ENCODE measurements around the gene GOPC. TPM values are rescaled to one million over a fixed set of nuclear protein-coding genes. Genes with fewer than 3 reads are reported as not detected.

GOPC gene
- total RNA-seq, 1 experiment from 2014 or later, result 53.2 TPM

GRCh38 chr6:117534974-117535373 lies 67.3 kb downstream of the GOPC start:
- Mint-ChIP-seq H3K4me3 (ENCODE audit: unreplicated experiment) (no peak overlapping the region), H3K36me3 (ENCODE audit: insufficient read depth, unreplicated experiment) (peaks cover 24% of the 10 kb centered on the region), H3K9me3 (ENCODE audit: unreplicated experiment) (no peaks in the 10 kb centered on the region), H3K27me3 (ENCODE audit: insufficient read depth, unreplicated experiment) (no peaks in the 10 kb centered on the region), H3K4me1 (ENCODE audit: insufficient read depth, unreplicated experiment) (peaks cover 22% of the 10 kb centered on the region), H3K27ac (ENCODE audit: low read depth, unreplicated experiment) (no peak overlapping the region)
- intact Hi-C loops (cut with micrococcal nuclease), result no loop called here
- TF ChIP-seq, protein P1, sequence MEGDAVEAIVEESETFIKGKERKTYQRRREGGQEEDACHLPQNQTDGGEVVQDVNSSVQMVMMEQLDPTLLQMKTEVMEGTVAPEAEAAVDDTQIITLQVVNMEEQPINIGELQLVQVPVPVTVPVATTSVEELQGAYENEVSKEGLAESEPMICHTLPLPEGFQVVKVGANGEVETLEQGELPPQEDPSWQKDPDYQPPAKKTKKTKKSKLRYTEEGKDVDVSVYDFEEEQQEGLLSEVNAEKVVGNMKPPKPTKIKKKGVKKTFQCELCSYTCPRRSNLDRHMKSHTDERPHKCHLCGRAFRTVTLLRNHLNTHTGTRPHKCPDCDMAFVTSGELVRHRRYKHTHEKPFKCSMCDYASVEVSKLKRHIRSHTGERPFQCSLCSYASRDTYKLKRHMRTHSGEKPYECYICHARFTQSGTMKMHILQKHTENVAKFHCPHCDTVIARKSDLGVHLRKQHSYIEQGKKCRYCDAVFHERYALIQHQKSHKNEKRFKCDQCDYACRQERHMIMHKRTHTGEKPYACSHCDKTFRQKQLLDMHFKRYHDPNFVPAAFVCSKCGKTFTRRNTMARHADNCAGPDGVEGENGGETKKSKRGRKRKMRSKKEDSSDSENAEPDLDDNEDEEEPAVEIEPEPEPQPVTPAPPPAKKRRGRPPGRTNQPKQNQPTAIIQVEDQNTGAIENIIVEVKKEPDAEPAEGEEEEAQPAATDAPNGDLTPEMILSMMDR (IDR thresholded peaks at IDR 0.05; ENCODE audit: unreplicated experiment), result no peak
- no peak for DNase-seq (ENCODE audit: unreplicated experiment)
- POLR2A ChIA-PET, result interaction anchor here (0.9 kb wide), 1 partner anchor 52 kb away, joined by 3 read pairs; no protein-coding TSS in a partner anchor
- CTCF ChIA-PET, result interaction anchor here (0.6 to 1.5 kb wide), 4 partner anchors 9 to 84 kb away, joined by 3 to 5 read pairs (median 3); no protein-coding TSS in a partner anchor
- BruUV-seq (replicated peaks), result no TSS peak

GRCh38 chr6:117533775-117534174 lies 68.5 kb downstream of the GOPC start:
- no peak for DNase-seq (ENCODE audit: unreplicated experiment)
- no peaks in the 10 kb centered on the region for H3K27me3 Mint-ChIP-seq (ENCODE audit: insufficient read depth, unreplicated experiment)
- ChIA-PET POLR2A (no interaction called here), CTCF (no interaction called here)
- TF ChIP-seq, protein P1 (IDR thresholded peaks at IDR 0.05; ENCODE audit: unreplicated experiment), result no peak
- H3K36me3 Mint-ChIP-seq (ENCODE audit: insufficient read depth, unreplicated experiment), result peaks cover 21% of the 10 kb centered on the region
- peaks cover 17% of the 10 kb centered on the region for H3K4me1 Mint-ChIP-seq (ENCODE audit: insufficient read depth, unreplicated experiment)
- H3K9me3 Mint-ChIP-seq (ENCODE audit: unreplicated experiment), result no peaks in the 10 kb centered on the region
- BruUV-seq (replicated peaks), result no TSS peak
- no peak overlapping the region for H3K27ac Mint-ChIP-seq (ENCODE audit: low read depth, unreplicated experiment)
- H3K4me3 Mint-ChIP-seq (ENCODE audit: unreplicated experiment), result no peak overlapping the region
- intact Hi-C loops (cut with micrococcal nuclease), result no loop called here

- H3K27ac Mint-ChIP-seq (ENCODE audit: low read depth, unreplicated experiment), result no peak overlapping the region
- POLR2A ChIA-PET, result interaction anchor here (0.6 to 2.8 kb wide), 5 partner anchors 9 to 126 kb away, joined by 3 to 11 read pairs (median 3); no protein-coding TSS in a partner anchor
- no peaks in the 10 kb centered on the region for H3K9me3 Mint-ChIP-seq (ENCODE audit: unreplicated experiment)
- no peaks in the 10 kb centered on the region for H3K27me3 Mint-ChIP-seq (ENCODE audit: insufficient read depth, unreplicated experiment)
- H3K4me3 Mint-ChIP-seq (ENCODE audit: unreplicated experiment), result no peak overlapping the region
- TF ChIP-seq, protein P1 (IDR thresholded peaks at IDR 0.05; ENCODE audit: unreplicated experiment), result no peak
- CTCF ChIA-PET, result interaction anchor here (1.3 to 1.8 kb wide), 2 partner anchors 14 to 24 kb away, joined by 3 to 7 read pairs; no protein-coding TSS in a partner anchor
- H3K4me1 Mint-ChIP-seq (ENCODE audit: insufficient read depth, unreplicated experiment), result peaks cover 17% of the 10 kb centered on the region
- intact Hi-C loops (cut with micrococcal nuclease), result no loop called here
- DNase-seq (ENCODE audit: unreplicated experiment), result no peak
- BruUV-seq (replicated peaks), result no TSS peak
- peaks cover 11% of the 10 kb centered on the region for H3K36me3 Mint-ChIP-seq (ENCODE audit: insufficient read depth, unreplicated experiment)
These were observed 70.2 kb downstream of the GOPC start for GRCh38 chr6:117531809-117532725.

DNA sequence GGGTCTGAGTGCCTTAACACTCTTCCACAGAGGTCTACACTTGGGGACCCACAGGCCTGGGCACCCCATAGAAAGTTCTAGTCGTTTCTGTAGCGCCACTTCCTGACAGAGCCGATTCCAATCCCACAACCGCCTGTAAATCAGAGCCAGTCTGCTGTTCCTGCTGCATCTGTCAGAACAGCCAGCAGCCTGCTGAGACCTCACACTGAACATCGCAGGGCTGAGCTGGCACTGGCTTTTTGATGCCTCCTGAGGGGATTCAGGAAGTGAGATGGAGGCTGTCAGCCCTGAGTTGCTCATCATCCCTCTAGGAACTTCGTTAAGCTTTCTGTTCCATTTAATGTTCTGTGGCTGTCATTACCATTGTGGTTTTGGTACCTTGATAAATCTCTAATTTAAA lies 71.0 kb downstream of the GOPC start:
- Mint-ChIP-seq H3K4me1 (ENCODE audit: insufficient read depth, unreplicated experiment) (peaks cover 11% of the 10 kb centered on the region), H3K4me3 (ENCODE audit: unreplicated experiment) (no peak overlapping the region), H3K36me3 (ENCODE audit: insufficient read depth, unreplicated experiment) (peaks cover 11% of the 10 kb centered on the region), H3K9me3 (ENCODE audit: unreplicated experiment) (no peaks in the 10 kb centered on the region), H3K27me3 (ENCODE audit: insufficient read depth, unreplicated experiment) (no peaks in the 10 kb centered on the region), H3K27ac (ENCODE audit: low read depth, unreplicated experiment) (no peak overlapping the region)
- ChIA-PET CTCF (interaction anchor here (0.6 to 1.8 kb wide), 4 partner anchors 15 to 193 kb away, joined by 3 to 7 read pairs (median 4); no protein-coding TSS in a partner anchor), POLR2A (interaction anchor here (1.0 to 2.8 kb wide), 4 partner anchors 8 to 13 kb away, joined by 3 to 11 read pairs (median 4); no protein-coding TSS in a partner anchor)
- TF ChIP-seq, protein P1 (IDR thresholded peaks at IDR 0.05; ENCODE audit: unreplicated experiment), result no peak
- no peak for DNase-seq (ENCODE audit: unreplicated experiment)
- BruUV-seq (replicated peaks), result no TSS peak
- intact Hi-C loops (cut with micrococcal nuclease), result no loop called here

All from MCF 10A (cell line).